ENCODE results near the gene PTPRN.

Gene PTPRN

GRCh38 chr2:219249203-219249980 lies 59.8 kb downstream of the PTPRN start:
- no peak for DNase-seq (ENCODE audit: low read depth, low spot score)
- ChIA-PET POLR2A (interaction anchor here (0.6 to 3.3 kb wide), 8 partner anchors 20 to 203 kb away, joined by 3 to 13 read pairs (median 4); partner anchors contain the start of genes ANKZF1, ATG9A and DNAJB2), CTCF (interaction anchor here (1.1 to 6.3 kb wide), 8 partner anchors 12 to 79 kb away, joined by 3 to 67 read pairs (median 6); partner anchors contain the start of genes ABCB6 and DNAJB2)
- TF ChIP-seq, protein P1, sequence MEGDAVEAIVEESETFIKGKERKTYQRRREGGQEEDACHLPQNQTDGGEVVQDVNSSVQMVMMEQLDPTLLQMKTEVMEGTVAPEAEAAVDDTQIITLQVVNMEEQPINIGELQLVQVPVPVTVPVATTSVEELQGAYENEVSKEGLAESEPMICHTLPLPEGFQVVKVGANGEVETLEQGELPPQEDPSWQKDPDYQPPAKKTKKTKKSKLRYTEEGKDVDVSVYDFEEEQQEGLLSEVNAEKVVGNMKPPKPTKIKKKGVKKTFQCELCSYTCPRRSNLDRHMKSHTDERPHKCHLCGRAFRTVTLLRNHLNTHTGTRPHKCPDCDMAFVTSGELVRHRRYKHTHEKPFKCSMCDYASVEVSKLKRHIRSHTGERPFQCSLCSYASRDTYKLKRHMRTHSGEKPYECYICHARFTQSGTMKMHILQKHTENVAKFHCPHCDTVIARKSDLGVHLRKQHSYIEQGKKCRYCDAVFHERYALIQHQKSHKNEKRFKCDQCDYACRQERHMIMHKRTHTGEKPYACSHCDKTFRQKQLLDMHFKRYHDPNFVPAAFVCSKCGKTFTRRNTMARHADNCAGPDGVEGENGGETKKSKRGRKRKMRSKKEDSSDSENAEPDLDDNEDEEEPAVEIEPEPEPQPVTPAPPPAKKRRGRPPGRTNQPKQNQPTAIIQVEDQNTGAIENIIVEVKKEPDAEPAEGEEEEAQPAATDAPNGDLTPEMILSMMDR (IDR thresholded peaks at IDR 0.05; ENCODE audit: insufficient read depth, low read length, missing control alignments) = no peak
- H3K4me3 ChIP-seq (ENCODE audit: low read depth, low read length) = no peak overlapping the region

- no peak overlapping the region for H3K4me3 ChIP-seq (ENCODE audit: low read depth, low read length)
- CTCF ChIA-PET = interaction anchor here (1.1 to 6.3 kb wide), 7 partner anchors 11 to 52 kb away, joined by 3 to 67 read pairs (median 6); partner anchors contain the start of genes ABCB6 and DNAJB2
- TF ChIP-seq, protein P1 (IDR thresholded peaks at IDR 0.05; ENCODE audit: insufficient read depth, low read length, missing control alignments) = no peak
- no peak for DNase-seq (ENCODE audit: low read depth, low spot score)
- POLR2A ChIA-PET = interaction anchor here (0.6 to 3.3 kb wide), 3 partner anchors 19 to 30 kb away, joined by 3 to 13 read pairs (median 4); partner anchors contain the start of genes ANKZF1, ATG9A and DNAJB2
Measured at GRCh38 chr2:219248845-219249202, 60.4 kb downstream of the PTPRN start.

GRCh38 chr2:219247678-219248642 lies 61.2 kb downstream of the PTPRN start:
- DNase-seq (ENCODE audit: low read depth, low spot score) = no peak
- CTCF ChIA-PET = interaction anchor here (1.6 to 6.3 kb wide), 3 partner anchors 10 to 47 kb away, joined by 6 to 67 read pairs (median 35); partner anchors contain the start of gene DNAJB2
- POLR2A ChIA-PET = interaction anchor here (3.3 kb wide), 1 partner anchor 18 kb away, joined by 13 read pairs; the partner anchor contains the start of genes ANKZF1 and ATG9A
- TF ChIP-seq, protein P1 (IDR thresholded peaks at IDR 0.05; ENCODE audit: insufficient read depth, low read length, missing control alignments) = no peak
- no peak overlapping the region for H3K4me3 ChIP-seq (ENCODE audit: low read depth, low read length)

DNA sequence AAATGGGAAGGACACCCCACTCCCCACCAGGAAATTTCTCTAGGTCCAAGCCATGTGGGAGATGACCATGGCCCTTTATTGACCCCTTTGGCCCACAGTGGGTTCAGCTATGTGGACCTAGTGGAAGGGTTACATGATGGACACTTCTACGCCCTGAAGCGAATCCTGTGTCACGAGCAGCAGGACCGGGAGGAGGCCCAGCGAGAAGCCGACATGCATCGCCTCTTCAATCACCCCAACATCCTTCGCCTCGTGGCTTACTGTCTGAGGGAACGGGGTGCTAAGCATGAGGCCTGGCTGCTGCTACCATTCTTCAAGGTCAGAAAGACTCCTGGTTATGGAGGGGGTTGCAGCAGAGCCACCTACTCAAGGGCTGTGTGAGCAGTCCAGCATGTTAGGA lies 62.6 kb downstream of the PTPRN start:
- ChIA-PET CTCF (interaction anchor here (1.2 to 2.6 kb wide), 3 partner anchors 16 to 48 kb away, joined by 5 to 35 read pairs (median 19); partner anchors contain the start of gene ANKZF1), POLR2A (no interaction called here)
- H3K4me3 ChIP-seq (ENCODE audit: low read depth, low read length) = peak overlapping the region; percentile 6; the same call in 1 of the 2 replicates
- TF ChIP-seq, protein P1 (IDR thresholded peaks at IDR 0.05; ENCODE audit: insufficient read depth, low read length, missing control alignments) = no peak
- DNase-seq (ENCODE audit: low read depth, low spot score) = no peak

- peak overlapping the region; percentile 98 for H3K4me3 ChIP-seq (ENCODE audit: low read depth, low read length)
- no peak for DNase-seq (ENCODE audit: low read depth, low spot score)
- ChIA-PET CTCF (interaction anchor here (0.5 to 2.6 kb wide), 6 partner anchors 16 to 1853 kb away, joined by 3 to 35 read pairs (median 6); partner anchors contain the start of gene ANKZF1), POLR2A (interaction anchor here (0.7 to 1.8 kb wide), 4 partner anchors 11 to 33 kb away, joined by 3 to 17 read pairs (median 13); partner anchors contain the start of genes ABCB6, ANKZF1, ATG9A and DNAJB2)
- TF ChIP-seq, protein P1 (IDR thresholded peaks at IDR 0.05; ENCODE audit: insufficient read depth, low read length, missing control alignments) = no peak
Measured at GRCh38 chr2:219245899-219246230, 63.3 kb downstream of the PTPRN start.

All from AG04449 (cell line).